Iris pigment epithelial cell (primary cell): ENCODE data around the gene FILIP1L.

Experiments
- DNase-seq: peaks from one replicate; pipeline ENCODE4 v3.0.0-alpha.2; 2011; ENCODE audit warnings: low read depth

FILIP1L gene

DNA sequence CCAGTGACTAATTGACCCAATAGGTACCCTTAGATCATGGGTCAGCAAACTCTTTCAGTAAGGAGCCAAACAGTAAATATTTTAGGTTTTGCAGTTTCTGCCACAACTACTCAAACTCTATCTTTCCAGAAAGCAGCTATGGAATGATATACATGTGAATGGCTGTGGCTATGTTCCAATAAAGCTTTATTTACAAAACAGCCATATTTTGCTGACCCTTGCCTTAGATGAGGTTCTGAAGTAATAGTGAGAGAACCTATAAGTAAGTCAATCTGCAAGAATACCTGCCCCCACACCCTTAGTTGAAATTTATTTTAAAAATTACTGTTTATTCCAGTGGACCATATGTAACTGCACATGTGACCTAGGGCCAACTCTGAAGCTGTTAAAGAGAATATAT is 162.6 kb downstream of the FILIP1L start:
- DNase-seq, result no peak

DNA sequence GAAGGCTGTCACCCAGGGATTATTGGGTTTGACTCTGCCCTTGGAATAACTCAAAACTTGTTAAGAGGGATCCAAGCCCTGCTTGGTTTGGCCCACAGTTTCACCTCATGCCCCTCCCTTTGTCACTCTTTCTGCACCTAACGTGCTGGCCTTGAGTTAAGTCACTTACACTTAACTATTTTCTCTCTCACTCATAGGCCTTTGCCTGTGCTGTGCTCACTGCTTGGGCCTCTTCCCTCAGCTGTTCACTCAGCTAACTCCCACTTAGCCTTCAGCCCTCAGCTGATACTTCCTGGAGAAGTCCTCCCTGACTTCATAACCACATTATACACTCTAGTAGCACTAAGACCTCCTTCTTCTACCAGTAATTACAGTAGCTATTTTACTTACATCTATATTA is 163.4 kb downstream of the FILIP1L start:
- DNase-seq, result no peak

DNA sequence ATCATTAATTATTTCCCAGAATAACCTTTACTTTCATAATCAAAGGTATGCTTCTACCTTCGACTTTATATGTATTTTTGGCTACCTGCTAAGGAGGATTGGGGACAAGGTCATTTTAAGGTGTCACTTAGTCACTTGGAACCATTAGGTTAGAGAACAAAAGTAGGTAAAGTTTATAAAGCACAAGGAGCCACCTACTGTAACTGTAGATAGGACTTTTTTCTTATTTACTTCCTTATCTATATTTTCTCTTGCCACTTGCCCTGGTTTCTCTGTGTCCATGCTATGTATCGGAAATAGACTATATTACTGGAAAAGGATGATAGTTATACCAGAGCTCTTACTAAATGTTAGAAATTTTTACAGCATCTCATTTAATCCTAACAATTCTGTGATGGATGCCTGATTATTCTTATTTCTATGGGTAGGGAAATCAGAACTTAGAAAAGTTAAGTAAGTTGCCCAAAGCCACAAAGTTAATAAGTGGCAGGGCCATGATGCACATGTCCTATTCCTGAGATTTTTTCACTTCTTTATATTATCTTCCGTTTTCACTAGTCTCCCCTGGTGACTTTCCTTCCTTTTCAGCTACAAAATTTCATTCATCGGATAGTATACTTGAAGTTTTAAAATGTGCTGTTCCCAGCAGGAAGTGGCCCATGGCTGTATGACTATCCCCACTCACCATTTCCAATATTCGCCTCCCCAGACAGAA is 164.2 kb downstream of the FILIP1L start:
- DNase-seq, result no peak

DNA sequence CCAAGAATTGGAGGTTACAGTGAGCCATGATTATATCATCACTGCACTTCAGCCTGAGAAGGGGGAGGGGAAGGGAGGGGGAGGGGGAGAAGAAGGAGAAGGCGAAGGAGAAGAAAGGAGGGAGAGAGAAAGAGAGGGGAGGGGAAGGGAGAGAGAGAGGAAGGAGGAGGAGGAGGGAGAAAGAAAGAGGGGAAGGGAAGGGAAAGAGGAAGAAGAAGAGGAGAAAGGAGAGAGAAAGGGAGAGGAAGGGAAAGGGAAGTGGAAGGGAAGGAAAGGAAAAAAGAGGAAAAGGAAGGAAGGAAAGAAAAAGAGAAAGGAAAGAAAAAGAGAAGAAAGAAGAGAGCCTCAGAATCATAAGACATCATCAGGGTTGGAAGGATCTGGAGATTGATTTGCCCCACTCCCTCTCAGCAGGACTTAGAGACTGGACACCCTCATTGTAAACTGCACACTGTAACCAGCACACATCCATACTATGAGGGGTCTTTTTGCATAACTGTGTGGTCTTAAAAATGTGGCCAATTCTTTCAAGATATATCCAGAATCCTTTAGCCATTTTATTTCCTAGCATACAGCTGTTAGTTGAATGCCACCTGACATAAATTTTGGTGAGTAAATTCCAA is 165.7 kb downstream of the FILIP1L start:
- DNase-seq, result no peak

DNA sequence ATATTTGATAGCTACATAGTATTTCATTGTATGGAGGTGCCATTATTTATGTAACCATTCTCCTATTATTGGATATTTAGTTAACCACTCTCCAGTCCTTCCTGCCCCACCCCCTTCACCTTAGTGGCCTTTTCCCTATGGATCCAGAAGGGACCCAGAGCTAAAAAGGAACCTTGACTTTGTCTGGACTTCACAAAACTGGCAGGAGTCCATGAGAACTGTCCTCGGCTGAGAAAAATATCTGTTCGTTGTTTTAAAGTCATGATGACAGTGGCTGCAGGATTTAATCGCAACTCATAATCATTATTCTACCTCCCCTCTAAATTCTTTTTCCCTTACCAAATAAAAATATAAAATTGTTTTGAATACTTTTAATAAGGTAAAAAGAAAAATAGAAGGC is 166.9 kb downstream of the FILIP1L start:
- DNase-seq, result no peak

DNA sequence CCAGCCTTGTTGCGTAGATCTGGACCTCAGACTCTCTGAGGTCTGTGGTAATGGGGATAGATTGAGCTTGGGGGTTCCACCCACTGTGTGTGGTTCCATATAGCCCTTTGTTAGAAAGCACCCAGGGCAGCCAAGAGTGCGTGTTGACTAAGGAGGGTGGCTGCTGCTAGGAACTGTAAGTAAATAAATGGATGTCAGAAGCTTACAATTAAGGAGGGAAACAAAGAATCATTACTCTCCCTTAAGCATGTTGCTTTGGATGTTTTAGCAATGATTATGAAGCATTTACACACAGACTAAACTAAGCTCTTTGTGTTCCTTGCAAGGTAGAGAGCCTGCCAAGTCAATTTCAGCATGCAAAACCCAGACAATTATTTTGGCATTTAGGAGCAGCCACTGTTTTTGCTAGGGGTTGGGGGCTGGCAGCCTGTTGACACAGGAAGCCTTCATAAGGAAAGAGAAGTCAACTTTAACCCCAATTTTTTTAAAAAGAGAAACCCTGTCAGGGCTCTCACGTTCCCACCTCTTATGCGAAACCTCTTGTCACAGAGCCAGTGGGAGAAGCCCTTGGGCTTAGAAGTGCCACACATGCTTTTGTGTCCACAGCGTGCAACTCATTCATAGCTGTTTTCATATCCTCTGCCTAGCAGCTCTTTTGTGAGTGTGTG is 168.8 kb downstream of the FILIP1L start:
- DNase-seq, result no peak

DNA sequence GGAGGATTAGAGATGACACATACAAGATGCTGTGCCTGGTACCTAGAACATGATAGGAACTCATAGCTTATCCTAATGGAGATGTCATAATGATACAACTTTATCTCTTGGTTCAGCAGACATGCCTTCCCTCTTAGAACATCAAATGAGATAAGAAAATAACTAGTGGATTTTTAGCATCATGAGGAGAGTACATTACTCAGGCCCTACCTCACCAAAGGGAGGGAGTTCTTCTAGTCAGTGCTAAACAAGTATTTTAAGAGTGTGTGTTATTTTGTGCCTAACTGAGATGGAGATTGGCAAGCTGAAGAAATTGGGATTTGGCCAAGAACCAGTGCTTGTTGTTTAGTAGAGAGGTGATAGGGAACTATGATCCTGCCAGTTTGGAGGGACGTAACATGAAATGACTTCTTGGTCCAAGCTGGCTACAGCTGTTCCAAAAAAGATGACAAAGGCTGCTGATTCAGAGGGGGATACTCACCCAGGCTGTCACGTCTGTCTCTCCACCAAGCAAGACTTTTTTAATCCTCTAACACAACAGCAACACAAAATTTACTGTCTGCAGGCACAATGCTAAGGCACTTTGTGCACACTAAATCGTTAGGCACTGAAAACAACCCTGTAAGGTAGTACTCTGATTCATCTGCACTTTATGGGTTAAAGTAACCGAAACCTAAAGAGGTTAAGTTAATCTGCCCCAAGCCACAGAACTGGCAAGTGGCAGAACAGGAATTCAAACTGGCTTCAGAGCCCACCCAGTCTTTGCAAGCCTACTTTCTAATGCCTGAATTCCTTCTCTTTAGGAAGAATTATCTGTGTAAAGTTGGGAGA is 170.2 kb downstream of the FILIP1L start:
- peak; percentile 44 for DNase-seq

DNA sequence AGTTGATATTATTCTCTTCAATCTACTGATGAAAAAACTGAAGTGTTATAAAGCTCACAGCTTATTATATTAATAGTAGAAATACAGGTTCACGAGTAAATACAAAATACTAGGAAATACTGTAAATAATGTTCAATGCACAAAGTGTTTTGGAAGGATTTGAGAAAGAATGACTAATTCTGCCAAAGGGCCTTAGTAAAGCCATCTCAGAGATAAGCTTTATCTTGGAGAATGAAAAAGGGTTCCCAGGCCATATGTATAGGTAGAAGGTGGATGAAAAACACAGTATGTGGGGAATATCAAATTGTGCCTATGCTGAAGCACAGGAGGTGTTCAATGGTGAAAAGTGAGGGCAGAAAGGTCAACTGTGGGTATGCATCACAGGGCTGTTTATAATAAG is 173.1 kb downstream of the FILIP1L start:
- DNase-seq, result no peak

DNA sequence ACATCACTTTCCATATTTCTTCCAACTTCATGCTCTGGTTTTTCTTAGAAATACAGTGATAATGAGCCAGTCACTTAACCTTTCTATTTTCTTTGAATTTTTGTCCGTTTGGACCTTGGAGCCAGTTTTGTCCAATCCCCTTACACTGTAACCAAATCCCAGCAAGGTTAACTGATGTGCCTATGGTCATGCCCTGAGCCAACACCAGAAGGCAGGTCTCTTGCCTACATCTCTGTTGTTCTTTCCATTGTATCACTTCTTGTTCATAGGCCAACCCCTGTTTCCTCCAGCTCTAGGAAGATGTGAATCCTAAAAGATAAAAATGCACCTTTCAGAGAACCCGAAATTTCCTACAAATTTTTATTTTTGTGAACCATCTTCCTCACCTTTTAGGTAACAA is 174.0 kb downstream of the FILIP1L start:
- no peak for DNase-seq

DNA sequence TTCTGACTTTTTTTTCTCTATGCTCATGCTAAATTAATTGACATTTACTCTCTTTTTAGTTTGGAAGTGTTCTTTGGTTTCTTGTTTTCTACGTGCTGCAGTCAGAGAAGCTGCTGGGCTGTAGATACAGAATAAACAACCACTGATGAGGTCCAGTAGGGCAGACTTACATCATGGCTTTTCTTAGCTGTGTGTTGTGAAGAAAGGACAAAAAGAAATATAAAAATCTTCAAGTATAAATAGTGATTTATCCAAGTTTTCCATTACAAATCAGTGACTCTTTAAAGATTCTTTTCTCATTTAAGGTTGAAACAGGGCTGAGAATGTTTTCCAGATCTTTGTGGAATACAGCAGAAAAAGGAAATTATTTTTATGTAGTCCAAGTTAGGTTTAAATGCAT is 174.4 kb downstream of the FILIP1L start:
- peak; percentile 43 for DNase-seq

DNA sequence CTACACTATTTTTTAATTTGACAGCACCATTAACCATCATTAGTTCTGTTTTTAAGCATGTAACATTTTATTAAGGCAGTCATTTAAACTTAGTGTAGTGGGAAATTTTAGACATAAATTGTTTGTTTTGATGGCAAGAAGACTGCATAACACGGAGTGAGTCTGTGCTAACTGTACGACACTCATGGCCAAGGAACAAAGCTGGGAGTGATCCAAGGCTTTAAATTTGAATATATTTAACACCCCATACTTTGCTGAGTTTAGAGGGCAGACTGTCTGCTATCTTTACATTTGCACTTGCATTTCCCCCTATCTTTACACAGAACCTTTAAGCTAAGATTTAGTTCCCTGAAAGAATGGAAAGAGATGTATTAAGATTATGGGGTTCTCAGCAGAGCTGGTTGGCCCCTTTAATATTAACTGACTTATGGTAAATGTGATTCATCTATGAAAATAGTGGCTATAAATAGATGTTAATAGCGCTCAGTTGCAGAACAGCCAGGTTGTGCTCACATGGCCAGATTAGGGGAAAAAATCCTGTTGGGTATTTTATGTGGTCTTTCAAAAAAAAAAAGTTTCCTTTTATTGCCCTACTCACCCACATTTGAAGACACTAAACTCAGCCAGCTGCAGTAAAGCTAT is 175.9 kb downstream of the FILIP1L start:
- peak; percentile 72 for DNase-seq

DNA sequence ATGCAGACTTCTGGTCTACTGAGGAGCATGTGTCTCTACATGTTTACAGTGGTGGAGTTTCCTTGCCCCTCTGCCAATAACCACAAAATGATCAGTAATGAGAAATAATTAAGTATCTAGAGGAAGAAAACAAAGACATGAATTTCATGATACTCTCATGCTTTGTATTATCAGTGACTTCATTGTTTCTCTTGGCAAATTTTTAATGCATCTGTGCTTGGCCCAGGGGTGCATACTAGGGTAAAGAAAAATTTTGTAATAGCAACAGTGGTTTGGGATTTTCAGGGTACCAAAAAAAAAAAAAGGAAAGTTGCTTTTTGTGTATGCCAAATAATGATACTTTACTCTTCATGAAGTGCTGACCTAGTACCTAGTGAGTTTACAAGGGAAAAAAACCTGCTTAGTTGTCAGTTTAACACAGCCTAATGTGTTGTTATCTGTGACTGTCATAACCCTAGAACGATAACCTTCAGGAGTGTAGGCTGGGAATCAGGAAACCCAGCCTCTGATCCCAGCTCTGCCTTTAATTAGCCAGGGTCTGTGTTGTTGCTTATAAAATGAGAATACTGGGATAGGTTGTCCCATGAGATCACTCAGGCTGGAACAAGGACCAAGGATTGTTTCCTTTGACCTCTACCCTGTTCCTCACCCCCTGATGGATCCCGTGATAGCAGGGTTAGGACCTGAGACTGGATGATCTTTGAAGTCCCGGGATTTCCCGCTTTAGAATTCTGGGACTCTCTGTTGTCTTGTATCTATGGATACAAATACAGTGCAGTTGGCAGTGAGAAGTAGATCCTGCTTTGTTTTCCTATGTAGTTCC is 179.1 kb downstream of the FILIP1L start:
- no peak for DNase-seq

DNA sequence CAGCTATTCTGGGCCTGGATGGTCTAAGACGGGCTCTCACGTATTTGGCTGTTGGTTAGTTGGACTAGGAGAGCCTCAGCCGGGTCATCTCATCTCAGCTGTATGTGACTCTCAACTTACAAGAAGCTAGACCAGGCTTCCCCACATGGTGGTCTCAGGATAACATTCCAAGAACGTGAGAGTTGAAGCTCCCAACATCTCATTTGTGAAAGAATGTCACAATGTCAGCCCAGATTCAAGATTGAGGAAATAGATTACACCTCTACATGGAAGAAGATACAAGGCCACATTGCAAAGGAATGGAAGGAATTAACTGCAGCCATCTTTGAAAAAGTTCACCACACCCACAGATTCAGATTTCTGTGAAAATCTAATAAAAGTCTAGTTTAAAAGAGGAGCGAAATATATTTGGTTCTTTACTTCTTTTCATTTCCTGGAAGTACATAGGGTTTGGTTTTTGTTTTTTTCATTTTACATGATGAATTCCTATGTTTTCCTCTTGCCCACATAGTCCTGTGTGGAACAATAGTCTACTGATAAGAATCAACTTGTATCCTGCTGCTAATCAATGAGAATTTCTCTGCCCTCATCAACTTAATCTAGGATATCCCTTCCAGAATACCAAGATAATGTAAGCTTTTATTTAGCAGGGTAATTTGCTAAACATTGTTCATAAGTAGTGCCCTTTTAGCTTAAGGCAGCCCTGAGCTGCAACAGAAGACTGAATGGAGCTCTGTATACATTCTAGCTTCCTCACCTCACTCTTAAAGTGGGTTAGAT is 180.1 kb downstream of the FILIP1L start:
- DNase-seq, result no peak

DNA sequence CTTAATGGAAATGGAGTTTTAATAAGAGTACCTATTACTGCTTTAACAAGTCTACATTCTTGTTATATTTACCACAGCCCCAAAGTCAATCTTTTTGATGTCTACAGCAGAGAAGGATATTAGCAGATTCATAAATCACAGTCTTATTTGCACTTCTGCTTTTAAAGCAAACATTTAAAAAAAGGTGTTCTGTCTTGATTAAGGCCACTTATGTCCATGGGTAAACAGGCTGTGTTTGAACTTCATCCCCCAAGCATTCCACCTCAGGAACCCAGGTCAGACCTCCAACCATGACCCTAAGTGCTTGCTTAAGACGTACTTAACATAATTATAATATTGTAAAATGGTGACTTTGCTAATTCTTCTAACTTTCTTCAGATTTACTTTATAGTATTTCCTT is 183.2 kb downstream of the FILIP1L start:
- DNase-seq, result no peak

DNA sequence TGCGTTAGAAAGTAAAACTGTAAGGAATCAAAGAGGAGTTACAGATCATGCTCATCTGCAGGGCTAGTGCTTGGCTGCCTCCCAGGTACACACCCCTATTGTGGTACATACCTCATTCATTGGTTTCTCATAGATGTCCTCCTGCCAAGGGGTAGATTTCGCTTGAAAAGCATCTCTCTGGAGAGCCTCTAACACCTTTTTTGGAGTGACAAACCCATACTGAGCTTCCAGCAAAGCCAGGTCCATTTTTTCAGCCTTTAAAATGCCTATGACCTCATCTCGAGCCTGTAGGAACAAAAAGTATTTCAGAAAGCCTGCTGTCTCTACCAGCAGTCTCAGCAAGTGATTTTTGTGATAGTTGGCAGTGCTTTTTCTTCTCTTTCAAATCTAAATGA is 184.6 kb downstream of the FILIP1L start:
- peak; percentile 69 for DNase-seq

DNA sequence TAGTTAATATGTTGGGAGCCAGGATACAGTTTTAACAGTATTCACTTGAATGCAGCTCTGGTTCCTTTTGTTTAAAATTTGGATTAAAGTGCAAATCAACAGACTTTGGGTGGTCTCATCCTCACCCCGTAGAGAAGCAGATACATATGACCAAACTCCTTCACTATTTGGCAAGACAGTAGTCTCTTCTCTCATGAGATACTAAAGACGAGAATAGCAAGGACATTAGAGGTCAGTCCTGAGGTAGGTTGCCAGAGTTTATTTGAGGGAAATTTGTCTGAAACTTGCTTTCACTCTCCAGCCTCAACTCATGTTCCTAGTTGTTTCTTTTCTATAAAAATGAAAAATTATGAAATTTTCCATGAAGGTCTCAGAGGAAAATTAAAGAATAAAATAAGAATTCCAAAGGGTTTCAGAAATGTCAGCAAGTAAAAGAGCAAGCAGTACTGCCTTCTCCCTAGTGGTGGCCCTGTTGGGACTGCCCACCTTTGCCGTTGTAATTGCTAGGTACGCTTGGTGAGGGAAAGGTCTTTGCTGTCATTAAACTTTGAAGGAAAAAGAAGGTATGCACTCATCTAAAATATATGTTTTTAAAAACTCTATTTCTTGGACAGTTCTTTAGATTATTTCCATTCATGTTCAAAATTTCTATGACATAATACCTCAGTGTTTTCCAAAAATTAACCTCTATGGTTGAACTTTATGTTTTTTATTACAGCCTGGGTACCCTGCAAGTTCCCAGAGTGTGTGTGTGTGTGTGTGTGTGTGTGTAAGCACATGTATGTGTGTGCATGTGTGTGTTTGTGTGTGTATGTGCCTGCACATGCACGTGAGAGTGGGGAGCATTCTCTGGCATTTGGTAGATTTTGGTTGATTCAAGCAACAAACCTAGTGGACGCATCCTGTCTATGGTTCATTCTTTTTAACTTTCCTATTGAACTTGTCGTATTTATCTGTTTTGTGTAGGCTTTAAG is 185.2 kb downstream of the FILIP1L start:
- no peak for DNase-seq

DNA sequence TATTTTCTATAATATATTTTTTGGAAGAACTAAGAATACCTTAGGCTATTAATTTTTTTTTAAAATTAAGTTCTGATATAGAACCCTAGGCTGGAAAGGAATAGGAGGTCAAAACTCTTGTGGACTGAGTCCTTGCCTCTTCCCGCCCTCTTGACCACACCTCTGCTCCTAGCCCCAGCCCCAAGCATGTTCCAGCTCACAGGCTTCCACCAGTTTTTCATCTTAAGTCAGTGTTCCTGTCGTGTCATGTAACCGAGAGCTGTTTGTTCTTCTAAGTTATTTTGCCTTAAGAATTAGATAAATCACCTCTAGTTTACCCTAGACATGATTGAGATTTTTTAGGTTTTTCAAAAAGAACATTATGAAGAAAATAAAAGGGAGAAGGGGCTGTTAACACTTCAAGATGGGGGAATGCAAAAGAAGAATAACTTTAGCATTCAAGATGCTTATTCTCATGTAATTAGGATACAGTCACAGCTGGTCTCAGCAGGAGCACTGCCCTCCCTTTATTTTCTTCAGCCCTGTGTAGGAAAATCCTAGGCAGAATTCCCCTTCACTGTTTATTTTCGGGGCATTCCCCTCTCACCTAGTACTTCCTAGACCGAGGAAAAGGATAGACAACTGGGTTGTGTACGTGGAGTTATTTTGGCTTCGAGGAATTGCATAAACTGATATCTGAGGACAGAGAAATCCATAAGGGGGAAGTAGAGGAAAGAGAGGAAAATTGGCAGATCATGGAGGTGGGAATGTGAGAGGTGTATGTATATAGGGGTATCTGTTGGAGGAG is 186.4 kb downstream of the FILIP1L start:
- no peak for DNase-seq

DNA sequence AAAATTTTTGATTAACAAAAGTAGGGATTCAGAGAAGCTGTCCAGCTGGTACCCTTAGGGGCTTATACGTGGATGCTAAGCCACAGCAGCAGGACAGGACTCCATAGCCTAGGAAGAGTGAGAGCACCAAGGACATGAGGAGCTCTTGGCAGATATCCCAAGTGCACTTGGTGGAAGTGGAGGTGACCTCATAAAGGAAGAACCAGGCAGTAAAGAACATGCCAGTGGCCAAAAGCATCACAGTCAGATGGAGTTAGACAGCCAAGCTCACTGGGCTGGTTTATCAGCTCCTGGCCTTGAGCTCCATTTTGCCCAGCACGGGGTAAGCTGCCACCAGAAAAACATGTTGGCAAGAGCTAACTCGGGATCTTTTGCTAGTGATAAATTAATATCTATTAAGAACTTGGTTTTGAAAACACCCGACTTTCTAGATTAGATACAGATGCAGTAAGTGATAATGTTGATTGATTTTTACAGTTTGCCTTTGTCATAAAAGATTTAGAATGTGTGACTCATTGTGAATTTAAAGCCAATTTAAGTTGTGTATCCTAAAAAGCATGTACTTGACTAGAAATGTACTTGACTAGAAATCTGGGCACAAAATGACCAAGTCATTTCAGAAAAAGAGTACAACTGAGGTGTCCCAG is 188.6 kb downstream of the FILIP1L start:
- DNase-seq, result peak; percentile 88
